HG03097 (cell line): ENCODE results near the gene PTPRD.
"Not testable (repeated sequence)": the region's sequence is repeated elsewhere in the genome, so short reads cannot be mapped to it uniquely, and the experiment has no call there.

ENCODE experiments used
- ATAC-seq: cut with Tn5 transposase; IDR thresholded peaks from one replicate; pipeline ENCODE4 v1.9.1; 2021; ENCODE audit not compliant: unreplicated experiment, low FRiP score

PTPRD gene

DNA sequence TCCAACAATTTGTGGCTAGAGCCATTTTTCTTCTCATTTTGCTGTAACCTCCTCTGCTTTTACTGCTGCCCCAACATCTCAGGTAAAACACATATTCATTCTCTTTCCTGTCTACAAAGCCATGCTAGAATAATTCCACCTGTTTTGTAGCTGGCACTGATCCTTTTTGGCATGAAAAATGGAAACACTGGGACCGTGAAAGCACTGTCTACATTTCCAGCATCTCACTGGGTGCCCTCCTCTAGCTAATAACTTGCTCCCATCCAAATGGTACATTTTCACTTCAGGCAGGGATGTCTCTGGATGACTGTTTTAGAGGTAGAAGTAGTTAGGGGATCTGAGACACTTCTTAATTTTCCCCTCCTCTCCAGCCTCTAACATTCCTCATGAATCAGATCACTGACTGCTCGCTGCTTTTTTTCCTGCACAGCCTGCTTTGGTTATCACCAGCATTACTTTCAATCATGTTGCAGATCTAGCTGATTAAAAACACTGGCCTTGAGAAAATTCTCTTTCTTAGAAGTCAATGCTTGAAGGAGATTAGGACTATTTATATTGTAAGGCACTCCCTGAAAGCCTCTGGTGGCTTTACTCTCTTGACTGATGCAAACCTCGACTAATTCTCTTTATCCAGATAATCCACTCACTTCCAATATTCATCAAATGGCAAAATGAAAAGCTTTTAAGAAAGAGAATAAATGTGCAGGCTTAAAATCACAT lies 1500.6 kb downstream of the PTPRD start:
- ATAC-seq: no peak

DNA sequence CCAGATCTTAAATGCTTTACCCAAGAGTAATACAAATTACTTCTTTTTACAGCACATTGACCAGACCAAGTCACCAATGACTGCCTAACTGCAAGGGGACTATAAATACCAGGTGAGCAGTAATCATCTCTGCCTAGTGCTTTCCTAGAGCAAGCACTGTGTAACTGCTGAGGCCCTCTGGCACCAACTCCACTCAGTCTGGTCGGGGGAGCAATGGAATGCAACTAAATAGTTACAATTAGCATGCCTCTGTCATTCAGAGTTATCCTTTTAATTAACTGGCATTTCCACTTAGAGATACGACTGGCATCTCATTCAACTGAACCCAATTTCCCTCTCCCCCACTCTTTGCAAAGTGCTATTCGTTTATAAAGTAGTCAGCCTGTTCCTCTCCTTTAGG lies 1504.2 kb downstream of the PTPRD start:
- ATAC-seq: no peak

GRCh38 chr9:9102295-9102694 lies 1510.5 kb downstream of the PTPRD start:
- ATAC-seq: no peak

- no peak for ATAC-seq
These were observed 1512.7 kb downstream of the PTPRD start for GRCh38 chr9:9100070-9100469.

GRCh38 chr9:9099646-9100045 lies 1513.2 kb downstream of the PTPRD start:
- ATAC-seq: no peak

GRCh38 chr9:9097254-9097653 lies 1515.5 kb downstream of the PTPRD start:
- not testable (repeated sequence) for ATAC-seq

DNA sequence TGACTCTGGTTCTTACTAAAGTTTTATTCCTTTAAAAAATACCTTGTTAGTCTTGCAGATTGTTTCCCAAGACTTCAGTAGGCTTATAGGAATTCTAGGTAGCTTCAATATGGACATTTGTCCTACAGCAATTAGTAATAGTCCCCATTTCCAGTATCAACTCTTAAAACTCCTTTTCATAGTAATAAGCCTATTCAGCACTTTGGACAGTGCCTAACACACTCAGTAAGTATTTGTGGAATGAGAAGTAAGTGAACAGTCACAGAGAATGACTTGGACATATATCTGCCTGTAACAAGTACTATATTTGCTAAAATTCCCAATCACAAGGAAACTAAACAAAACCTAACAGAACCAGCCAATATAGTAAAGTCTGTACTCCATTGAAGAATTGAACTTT lies 1521.4 kb downstream of the PTPRD start:
- ATAC-seq: no peak

DNA sequence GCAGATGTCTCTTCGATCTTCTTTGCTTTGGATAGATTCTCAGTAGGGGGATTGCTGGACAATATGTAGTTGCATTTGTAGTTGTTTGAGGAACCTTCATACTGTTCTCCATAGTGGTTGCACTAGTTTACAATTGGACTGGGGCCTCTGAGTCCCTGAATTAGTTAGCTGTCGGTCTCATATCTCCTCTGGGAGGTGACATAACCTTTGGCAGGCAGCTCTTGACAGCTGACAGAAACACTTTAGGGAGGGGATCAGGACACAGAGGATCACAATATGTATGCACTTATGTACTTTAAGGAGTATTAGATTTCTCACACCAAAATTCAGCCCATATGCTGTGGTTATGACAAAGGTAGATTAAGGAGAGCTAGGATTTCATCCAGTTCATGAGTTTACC lies 1533.3 kb downstream of the PTPRD start:
- no peak for ATAC-seq

- ATAC-seq: no peak
These were observed 1534.5 kb downstream of the PTPRD start for GRCh38 chr9:9078301-9078700.

DNA sequence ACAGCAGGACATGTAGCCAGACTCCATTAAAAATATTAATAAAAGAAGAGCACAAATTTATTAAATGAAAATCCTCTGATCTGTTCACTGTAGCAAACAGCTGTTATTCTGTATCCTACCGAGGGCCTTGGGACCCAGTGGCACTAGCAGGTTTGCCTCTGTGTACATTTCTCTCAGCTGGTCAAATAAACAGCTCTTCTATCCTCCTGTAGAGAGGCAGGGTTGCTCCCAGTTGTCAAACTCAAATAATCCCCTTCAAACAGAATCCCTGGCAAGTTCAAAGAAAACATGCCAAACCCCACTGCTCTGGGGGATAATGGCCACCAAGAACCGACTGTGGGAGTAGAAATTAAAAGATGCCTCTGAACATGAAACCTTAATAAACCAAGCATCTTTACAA lies 1551.2 kb downstream of the PTPRD start:
- no peak for ATAC-seq

- ATAC-seq: no peak
These were observed 1558.3 kb downstream of the PTPRD start for GRCh38 chr9:9054354-9054992.

DNA sequence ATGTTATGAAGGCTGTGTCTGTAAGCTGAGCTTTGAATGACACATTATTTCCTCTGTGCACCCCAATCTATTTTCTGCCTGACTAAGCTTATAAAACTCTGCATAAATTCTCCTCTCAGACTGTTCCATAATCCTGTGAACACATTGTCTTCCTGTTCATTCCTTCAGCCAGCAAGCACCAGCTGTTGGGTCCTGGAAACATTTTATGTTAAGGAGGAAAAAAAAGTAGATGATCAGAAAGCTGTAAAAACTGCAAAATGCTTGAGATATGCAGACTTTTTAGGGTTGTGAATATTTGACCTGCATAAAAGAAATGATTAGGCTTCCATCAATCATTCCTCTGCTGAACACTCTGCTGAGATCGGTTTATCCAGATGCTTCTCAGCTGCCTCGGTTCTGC lies 1567.2 kb downstream of the PTPRD start:
- ATAC-seq: no peak

DNA sequence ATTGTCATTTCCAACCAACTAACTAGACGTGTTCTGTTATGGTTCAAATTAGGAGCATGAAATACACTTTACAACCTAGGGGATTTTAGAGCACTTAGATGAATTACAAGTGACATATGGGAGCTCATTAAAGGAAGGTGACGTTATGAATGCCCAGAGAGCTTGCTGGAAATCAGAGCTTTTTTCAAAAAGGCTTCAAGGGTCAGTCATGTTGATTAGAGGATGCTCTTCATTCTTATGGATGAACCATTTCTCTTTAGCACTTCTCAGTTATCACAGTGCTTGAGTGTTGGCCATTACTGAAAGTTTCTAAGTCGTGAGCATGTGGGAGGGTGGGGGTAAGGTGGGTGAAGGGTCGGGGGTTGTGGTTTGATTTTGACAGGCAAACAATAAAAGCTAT lies 1567.7 kb downstream of the PTPRD start:
- no peak for ATAC-seq

GRCh38 chr9:9043788-9044187 lies 1569.0 kb downstream of the PTPRD start:
- ATAC-seq: not testable (repeated sequence)

DNA sequence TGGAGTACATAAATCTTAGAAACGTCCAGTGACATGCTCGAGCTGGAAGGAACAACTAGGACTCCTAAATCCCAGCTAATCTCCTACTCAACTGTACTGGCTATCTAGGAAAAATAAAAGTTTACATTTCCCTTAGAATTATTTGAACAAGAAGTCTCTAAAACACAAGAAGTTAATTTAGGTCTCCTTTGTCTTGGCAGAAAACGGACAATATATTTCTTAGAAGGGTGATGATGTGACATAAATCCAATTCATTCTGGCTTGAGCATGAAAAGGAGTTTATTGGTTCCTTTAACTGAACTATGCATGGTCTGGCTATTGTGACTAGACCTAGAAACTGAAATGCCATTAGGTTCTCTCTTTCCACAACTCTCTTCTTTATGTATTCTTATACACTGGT lies 1571.0 kb downstream of the PTPRD start:
- no peak for ATAC-seq

DNA sequence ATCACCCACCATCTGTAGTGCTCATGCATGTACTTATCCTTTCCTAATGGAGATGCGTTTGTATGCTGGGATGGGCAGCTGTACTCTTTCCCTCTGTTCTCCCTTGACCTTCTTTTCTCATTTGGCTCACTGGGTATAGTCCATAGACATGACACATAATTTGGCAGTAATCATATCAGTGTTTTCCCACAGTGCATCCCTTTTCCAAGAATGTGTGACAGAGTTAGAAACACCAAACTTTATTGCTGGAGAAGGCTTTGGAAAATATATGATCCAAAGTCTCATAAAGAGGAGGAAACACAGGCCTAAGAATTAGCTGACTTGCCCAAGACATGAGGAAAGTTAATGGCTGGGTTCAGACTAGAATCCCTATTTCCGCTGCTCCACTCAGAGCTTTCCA lies 1579.8 kb downstream of the PTPRD start:
- ATAC-seq: no peak

- ATAC-seq: no peak
These were observed 1596.2 kb downstream of the PTPRD start for GRCh38 chr9:9016597-9016996.

DNA sequence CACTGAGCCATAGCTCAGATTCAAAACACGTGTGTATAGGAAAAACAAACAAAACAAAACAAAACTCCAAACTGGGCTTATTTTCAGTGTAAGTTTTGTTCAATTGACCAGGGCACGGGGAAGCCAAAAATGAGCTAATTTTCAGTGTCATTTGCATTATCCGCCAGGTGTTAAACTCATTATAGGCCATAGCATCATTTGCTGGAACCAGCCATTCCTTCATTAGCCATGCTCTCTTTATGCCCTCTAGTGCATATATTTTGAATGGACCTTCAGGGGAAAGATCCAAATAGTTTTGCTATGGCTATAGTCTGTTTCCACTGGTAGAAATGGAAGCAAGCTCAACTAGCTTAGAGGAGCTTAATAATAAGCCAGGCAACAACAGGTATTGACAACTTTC lies 1608.0 kb downstream of the PTPRD start:
- ATAC-seq: no peak

DNA sequence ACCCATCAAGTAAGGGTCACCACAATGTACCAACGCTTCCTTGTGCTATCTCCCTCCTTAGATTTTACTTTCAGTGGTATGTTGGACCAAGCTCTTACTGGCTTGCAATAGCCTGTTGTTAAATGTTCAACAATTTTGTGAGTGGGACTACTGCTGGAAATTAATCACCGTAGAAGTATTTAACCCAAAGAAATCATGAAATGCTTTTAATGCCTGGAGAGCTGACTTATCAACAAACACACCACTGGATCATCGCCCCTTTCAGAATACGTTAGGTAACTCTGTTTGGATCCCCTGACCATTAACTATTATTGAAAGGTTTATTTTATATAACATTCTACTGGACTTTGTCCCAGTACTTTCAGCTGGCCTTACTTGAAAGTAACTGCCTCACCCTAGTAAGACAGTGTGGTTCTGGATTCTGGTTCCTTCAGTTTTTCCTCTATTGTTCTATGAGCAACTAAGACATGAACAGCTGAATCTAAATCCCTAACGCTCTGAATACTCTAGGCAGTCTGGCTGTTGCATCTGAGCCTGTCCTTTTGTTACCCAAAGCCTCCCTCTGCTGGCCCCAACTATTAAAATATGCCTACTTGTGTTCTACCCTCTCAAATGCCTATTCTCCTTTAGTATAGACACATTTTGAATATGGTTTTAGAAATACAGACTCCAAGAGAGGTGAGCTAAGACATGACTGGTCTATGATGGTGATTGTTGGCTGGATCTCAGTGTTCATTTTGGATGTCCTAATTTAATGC lies 1609.8 kb downstream of the PTPRD start:
- ATAC-seq: no peak

GRCh38 chr9:8980496-8981013 lies 1632.2 kb downstream of the PTPRD start:
- ATAC-seq: no peak

DNA sequence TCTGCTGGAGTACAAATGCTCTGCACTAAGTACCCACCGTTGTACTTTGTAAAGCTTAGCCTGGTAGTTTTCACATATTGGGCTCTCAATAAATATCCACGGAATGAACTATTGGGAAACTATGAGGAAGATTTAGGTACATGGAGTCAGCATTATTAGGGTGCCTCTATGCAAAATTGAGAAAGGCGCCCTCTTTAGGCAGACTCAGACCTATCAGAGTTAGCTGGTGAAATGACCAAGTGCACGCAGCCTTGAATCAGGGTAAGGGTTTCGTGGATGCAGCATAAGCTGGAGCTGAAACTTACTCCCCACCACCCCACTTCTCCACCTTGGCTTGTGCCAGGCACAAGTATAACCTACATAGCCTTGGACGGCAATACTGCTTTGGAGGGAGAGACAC lies 1634.5 kb downstream of the PTPRD start:
- no peak for ATAC-seq
